Vein endothelial cell (primary cell): Measurements from ENCODE around the gene SLC9B1. TPM values are rescaled to one million over a fixed set of nuclear protein-coding genes. Genes with fewer than 3 reads are reported as not detected.

ENCODE experiments used
- total RNA-seq: library from RNA; depleted of rRNA; stranded (reverse); fragments of >200 nt; gene quantifications from 2 replicates; pipeline ENCODE4 v1.2.3, GENCODE V29; 2012

SLC9B1 gene
- total RNA-seq: 0.57 TPM in 1 of 2 replicates, not detected in the other

GRCh38 chr4:103019308-103020124, at the start of gene SLC9B1:
SLC9B1 (minus strand) TSS chr4:103019705; CDS start chr4:102991711, 27,994 bp downstream.

DNA sequence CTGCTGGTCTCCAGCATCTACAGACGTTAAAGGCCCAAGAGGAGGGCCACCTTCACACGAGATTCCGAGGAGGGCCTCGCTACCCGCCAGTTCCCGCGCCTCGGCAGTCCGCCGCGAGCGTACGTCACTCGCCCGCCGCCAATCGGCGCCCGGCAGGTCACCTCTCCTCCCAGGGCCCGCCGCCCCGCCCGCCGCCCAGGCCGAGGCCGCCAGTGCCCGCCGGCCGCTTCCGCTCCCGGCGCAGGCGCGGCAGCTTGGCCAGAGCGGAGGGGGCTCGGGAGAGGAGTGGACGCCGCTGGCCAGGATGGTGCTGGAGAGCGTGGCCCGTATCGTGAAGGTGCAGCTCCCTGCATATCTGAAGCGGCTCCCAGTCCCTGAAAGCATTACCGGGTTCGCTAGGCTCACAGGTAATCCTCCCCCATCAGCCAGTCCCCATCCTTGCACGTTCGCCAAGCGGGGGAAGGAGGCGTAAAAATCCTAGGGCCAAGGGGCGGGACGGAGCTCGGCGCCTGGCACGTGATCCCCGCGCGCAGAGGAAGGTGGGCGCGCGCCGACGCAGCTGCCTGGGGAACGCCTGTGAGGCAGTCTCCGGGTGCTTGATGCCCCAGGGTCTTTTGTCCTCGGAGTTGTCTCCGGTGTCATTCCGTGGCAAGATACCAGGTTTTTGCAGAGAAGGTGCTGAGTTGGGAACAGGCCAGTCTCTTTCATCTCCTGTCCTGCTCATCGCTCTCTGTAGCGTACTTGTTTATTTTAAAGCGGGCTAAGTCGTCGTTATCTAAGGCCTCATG, 150.5 kb downstream of the SLC9B1 start, which contains the start of gene CISD2:
TSS of gene CISD2 (plus strand) at position 212 of the 788 bp plus-strand sequence. CDS start at position 305, 93 bp downstream.

Other genes with a start within 250 kb of the SLC9B1 start
- gene UBE2D3, start 192.2 kb downstream of the SLC9B1 start, total RNA-seq: 393 and 408 TPM in 2 replicates
- gene CISD2, start 150.7 kb downstream of the SLC9B1 start, total RNA-seq: 20.3 and 23.2 TPM in 2 replicates
- 22.2 and 30.6 TPM in 2 replicates for gene SLC9B2, start 57.1 kb upstream of the SLC9B1 start, total RNA-seq
- 24.5 and 26.9 TPM in 2 replicates for gene BDH2, start 80.1 kb upstream of the SLC9B1 start, total RNA-seq
- 12.7 and 26.0 TPM in 2 replicates for gene CENPE, start 178.6 kb upstream of the SLC9B1 start, total RNA-seq